WTC11 (cell line): Measurements from ENCODE around the gene SRSF6. TPM values are rescaled to one million over a fixed set of nuclear protein-coding genes. Genes with fewer than 3 reads are reported as not detected.

Experiments
- ATAC-seq: fragments of 200-7000 bp; cut with Tn5 transposase; 2 replicates; pipeline ENCODE4 v1.10.0; 2021; ENCODE audit warnings: mild to moderate bottlenecking, moderate library complexity
- CTCF ChIA-PET: fragments of 300-600 bp; sonication (Branson Sonifier 250); formaldehyde crosslinking; loops from one replicate; lab custom pipeline; 2021; ENCODE audit warnings: antibody characterized with exemption; lab: Charles Lee
- POLR2A ChIA-PET: fragments of 350-600 bp; sonication (Branson Sonifier 250); formaldehyde crosslinking; loops from one replicate; lab custom pipeline; 2021; ENCODE audit warnings: antibody characterized with exemption; lab: Charles Lee
- DNase-seq: peaks from one replicate; pipeline ENCODE4 v3.0.0; 2021; ENCODE audit warnings: low spot score
- H3K27ac Mint-ChIP-seq: 2 replicates; pipeline ENCODE4 v1.8.0; 2021; ENCODE audit warnings: mixed read lengths
- H3K27me3 Mint-ChIP-seq: 2 replicates; pipeline ENCODE4 v1.8.0; 2021; ENCODE audit warnings: low read depth, mild to moderate bottlenecking, moderate library complexity, mixed read lengths
- H3K36me3 Mint-ChIP-seq: 2 replicates; pipeline ENCODE4 v1.8.0; 2021; ENCODE audit warnings: mixed read lengths
- H3K4me1 Mint-ChIP-seq: 2 replicates; pipeline ENCODE4 v1.8.0; 2022; ENCODE audit warnings: mixed read lengths
- H3K4me3 Mint-ChIP-seq: 2 replicates; pipeline ENCODE4 v1.8.0; 2021; ENCODE audit warnings: mild to moderate bottlenecking, moderate library complexity, mixed read lengths
- H3K9me3 Mint-ChIP-seq: 2 replicates; pipeline ENCODE4 v1.8.0; 2021; ENCODE audit warnings: mixed read lengths
- JAZF1 ChIP-seq: fragments of 250-450 bp; sonication (Bioruptor Pico); IDR thresholded peaks from 2 replicates; pipeline ENCODE4 v1.9.0; 2021; ENCODE audit warnings: moderate library complexity, mild to moderate bottlenecking, inconsistent platforms
- KAT7 ChIP-seq: sonication (generic); formaldehyde crosslinking; IDR thresholded peaks from 2 replicates; pipeline ENCODE4 v1.8.1; 2023; ENCODE audit warnings: missing genetic modification reagents, mild to moderate bottlenecking, borderline replicate concordance
- NR1H2 ChIP-seq: sonication (generic); formaldehyde crosslinking; IDR thresholded peaks from 2 replicates; pipeline ENCODE4 v1.9.0; 2021; ENCODE audit warnings: mild to moderate bottlenecking, moderate library complexity, missing genetic modification reagents
- RORB ChIP-seq: fragments of 250-450 bp; sonication (Bioruptor Pico); IDR thresholded peaks from 2 replicates; pipeline ENCODE4 v1.9.0; 2021; ENCODE audit warnings: mild to moderate bottlenecking
- SMAD4 ChIP-seq: sonication (generic); formaldehyde crosslinking; IDR thresholded peaks from 2 replicates; pipeline ENCODE4 v1.8.0; 2022; ENCODE audit warnings: mild to moderate bottlenecking, missing genetic modification reagents
- TEAD4 ChIP-seq: sonication (generic); formaldehyde crosslinking; IDR thresholded peaks from 2 replicates; pipeline ENCODE4 v1.8.0; 2022; ENCODE audit warnings: mild to moderate bottlenecking, missing genetic modification reagents
- ZBTB21 ChIP-seq: sonication (generic); formaldehyde crosslinking; IDR thresholded peaks from 2 replicates; pipeline ENCODE4 v1.8.1; 2023; ENCODE audit warnings: mild to moderate bottlenecking, missing genetic modification reagents, borderline replicate concordance
- ZNF138 ChIP-seq: sonication (generic); formaldehyde crosslinking; conservative IDR thresholded peaks from 2 replicates; pipeline ENCODE4 v1.8.1; 2022; ENCODE audit warnings: mild to moderate bottlenecking, moderate library complexity, missing genetic modification reagents
- ZNF317 ChIP-seq: sonication (generic); formaldehyde crosslinking; IDR thresholded peaks from 2 replicates; pipeline ENCODE4 v1.8.1; 2023; ENCODE audit warnings: low read depth, mild to moderate bottlenecking, moderate library complexity, missing genetic modification reagents, borderline replicate concordance
- ZNF416 ChIP-seq: fragments of 250-450 bp; sonication (Bioruptor Pico); IDR thresholded peaks from 2 replicates; pipeline ENCODE4 v1.9.0; 2021; ENCODE audit warnings: mild to moderate bottlenecking, inconsistent platforms
- total RNA-seq: library from RNA; stranded (reverse); gene quantifications from 3 replicates; pipeline ENCODE4 v1.2.3, GENCODE V29; 2021
- TF ChIP-seq, protein P1 (sequence below): fragments of 200-600 bp; IDR thresholded peaks from 2 replicates; pipeline ENCODE4 v1.8.0; 2022; ENCODE audit warnings: antibody characterized with exemption
- TF ChIP-seq, protein P2 (sequence below): fragments of 250-450 bp; sonication (Bioruptor Pico); IDR thresholded peaks from 2 replicates; pipeline ENCODE4 v2.1.2; 2022; ENCODE audit warnings: mild to moderate bottlenecking, moderate library complexity
- TF ChIP-seq, protein P3 (sequence below): sonication (generic); formaldehyde crosslinking; IDR thresholded peaks from 2 replicates; pipeline ENCODE4 v1.8.1; 2023; ENCODE audit warnings: mild to moderate bottlenecking, missing genetic modification reagents
- TF ChIP-seq, protein P4 (sequence below): sonication (generic); formaldehyde crosslinking; IDR thresholded peaks from 2 replicates; pipeline ENCODE4 v1.8.0; 2023; ENCODE audit warnings: missing genetic modification reagents
- TF ChIP-seq, protein P5 (sequence below): sonication (generic); formaldehyde crosslinking; IDR thresholded peaks from 2 replicates; pipeline ENCODE4 v1.8.1; 2022; ENCODE audit warnings: low read depth, missing genetic modification reagents, borderline replicate concordance
- TF ChIP-seq, protein P6 (sequence below): sonication (generic); formaldehyde crosslinking; conservative IDR thresholded peaks from 2 replicates; pipeline ENCODE4 v1.8.1; 2022; ENCODE audit warnings: mild to moderate bottlenecking, missing genetic modification reagents
- TF ChIP-seq, protein P7 (sequence below): sonication (generic); formaldehyde crosslinking; IDR thresholded peaks from 2 replicates; pipeline ENCODE4 v1.8.1; 2023; ENCODE audit warnings: mild to moderate bottlenecking, missing genetic modification reagents
- TF ChIP-seq, protein P8 (sequence below): sonication (generic); formaldehyde crosslinking; IDR thresholded peaks from 2 replicates; pipeline ENCODE4 v1.8.1; 2023; ENCODE audit warnings: mild to moderate bottlenecking, moderate library complexity, missing genetic modification reagents
- TF ChIP-seq, protein P9 (sequence below): sonication (generic); formaldehyde crosslinking; IDR thresholded peaks from 2 replicates; pipeline ENCODE4 v1.8.0; 2022; ENCODE audit warnings: missing genetic modification reagents

The SRSF6 gene
- total RNA-seq, 1 experiment from 2014 or later = 107 TPM

DNA sequence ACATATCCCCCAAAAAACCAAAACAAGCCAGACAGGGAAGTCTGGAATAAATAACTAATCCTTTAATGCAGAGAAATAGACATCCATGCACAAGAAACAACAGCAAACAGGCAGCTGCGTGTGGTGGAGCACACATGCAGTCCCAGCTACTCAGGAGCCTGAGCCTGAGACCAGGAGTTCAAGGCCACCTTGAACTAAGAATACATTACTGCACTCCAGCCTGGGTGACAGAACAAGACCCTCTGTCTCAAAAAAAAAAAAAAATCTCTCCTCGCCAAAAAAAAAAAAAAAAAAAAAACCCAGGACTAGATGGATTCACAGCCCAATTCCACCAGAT lies 48.2 kb upstream of the SRSF6 start:
- no peak overlapping the region for H3K27ac Mint-ChIP-seq
- TF ChIP-seq, protein P1, sequence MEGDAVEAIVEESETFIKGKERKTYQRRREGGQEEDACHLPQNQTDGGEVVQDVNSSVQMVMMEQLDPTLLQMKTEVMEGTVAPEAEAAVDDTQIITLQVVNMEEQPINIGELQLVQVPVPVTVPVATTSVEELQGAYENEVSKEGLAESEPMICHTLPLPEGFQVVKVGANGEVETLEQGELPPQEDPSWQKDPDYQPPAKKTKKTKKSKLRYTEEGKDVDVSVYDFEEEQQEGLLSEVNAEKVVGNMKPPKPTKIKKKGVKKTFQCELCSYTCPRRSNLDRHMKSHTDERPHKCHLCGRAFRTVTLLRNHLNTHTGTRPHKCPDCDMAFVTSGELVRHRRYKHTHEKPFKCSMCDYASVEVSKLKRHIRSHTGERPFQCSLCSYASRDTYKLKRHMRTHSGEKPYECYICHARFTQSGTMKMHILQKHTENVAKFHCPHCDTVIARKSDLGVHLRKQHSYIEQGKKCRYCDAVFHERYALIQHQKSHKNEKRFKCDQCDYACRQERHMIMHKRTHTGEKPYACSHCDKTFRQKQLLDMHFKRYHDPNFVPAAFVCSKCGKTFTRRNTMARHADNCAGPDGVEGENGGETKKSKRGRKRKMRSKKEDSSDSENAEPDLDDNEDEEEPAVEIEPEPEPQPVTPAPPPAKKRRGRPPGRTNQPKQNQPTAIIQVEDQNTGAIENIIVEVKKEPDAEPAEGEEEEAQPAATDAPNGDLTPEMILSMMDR = no peak; the same call in 1 of the 2 replicates
- TF ChIP-seq RORB (no peak), NR1H2 (CRISPR knock-in tag) (no peak), ZNF317 (CRISPR knock-in tag) (no peak), ZNF138 (CRISPR knock-in tag) (no peak), ZNF416 (CRISPR knock-in tag) (no peak), SMAD4 (CRISPR knock-in tag) (no peak), JAZF1 (no peak), TEAD4 (CRISPR knock-in tag) (no peak)
- TF ChIP-seq, protein P2, sequence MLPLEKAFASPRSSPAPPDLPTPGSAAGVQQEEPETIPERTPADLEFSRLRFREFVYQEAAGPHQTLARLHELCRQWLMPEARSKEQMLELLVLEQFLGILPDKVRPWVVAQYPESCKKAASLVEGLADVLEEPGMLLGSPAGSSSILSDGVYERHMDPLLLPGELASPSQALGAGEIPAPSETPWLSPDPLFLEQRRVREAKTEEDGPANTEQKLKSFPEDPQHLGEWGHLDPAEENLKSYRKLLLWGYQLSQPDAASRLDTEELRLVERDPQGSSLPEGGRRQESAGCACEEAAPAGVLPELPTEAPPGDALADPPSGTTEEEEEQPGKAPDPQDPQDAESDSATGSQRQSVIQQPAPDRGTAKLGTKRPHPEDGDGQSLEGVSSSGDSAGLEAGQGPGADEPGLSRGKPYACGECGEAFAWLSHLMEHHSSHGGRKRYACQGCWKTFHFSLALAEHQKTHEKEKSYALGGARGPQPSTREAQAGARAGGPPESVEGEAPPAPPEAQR (CRISPR knock-in tag) = no peak
- TF ChIP-seq, protein P3, sequence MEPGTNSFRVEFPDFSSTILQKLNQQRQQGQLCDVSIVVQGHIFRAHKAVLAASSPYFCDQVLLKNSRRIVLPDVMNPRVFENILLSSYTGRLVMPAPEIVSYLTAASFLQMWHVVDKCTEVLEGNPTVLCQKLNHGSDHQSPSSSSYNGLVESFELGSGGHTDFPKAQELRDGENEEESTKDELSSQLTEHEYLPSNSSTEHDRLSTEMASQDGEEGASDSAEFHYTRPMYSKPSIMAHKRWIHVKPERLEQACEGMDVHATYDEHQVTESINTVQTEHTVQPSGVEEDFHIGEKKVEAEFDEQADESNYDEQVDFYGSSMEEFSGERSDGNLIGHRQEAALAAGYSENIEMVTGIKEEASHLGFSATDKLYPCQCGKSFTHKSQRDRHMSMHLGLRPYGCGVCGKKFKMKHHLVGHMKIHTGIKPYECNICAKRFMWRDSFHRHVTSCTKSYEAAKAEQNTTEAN (CRISPR knock-in tag) = no peak
- TF ChIP-seq, protein P4, sequence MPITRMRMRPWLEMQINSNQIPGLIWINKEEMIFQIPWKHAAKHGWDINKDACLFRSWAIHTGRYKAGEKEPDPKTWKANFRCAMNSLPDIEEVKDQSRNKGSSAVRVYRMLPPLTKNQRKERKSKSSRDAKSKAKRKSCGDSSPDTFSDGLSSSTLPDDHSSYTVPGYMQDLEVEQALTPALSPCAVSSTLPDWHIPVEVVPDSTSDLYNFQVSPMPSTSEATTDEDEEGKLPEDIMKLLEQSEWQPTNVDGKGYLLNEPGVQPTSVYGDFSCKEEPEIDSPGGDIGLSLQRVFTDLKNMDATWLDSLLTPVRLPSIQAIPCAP (CRISPR knock-in tag) = no peak
- TF ChIP-seq, protein P5, sequence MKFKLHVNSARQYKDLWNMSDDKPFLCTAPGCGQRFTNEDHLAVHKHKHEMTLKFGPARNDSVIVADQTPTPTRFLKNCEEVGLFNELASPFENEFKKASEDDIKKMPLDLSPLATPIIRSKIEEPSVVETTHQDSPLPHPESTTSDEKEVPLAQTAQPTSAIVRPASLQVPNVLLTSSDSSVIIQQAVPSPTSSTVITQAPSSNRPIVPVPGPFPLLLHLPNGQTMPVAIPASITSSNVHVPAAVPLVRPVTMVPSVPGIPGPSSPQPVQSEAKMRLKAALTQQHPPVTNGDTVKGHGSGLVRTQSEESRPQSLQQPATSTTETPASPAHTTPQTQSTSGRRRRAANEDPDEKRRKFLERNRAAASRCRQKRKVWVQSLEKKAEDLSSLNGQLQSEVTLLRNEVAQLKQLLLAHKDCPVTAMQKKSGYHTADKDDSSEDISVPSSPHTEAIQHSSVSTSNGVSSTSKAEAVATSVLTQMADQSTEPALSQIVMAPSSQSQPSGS = no peak
- TF ChIP-seq, protein P6, sequence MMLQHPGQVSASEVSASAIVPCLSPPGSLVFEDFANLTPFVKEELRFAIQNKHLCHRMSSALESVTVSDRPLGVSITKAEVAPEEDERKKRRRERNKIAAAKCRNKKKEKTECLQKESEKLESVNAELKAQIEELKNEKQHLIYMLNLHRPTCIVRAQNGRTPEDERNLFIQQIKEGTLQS (CRISPR knock-in tag) = no peak
- TF ChIP-seq, protein P7, sequence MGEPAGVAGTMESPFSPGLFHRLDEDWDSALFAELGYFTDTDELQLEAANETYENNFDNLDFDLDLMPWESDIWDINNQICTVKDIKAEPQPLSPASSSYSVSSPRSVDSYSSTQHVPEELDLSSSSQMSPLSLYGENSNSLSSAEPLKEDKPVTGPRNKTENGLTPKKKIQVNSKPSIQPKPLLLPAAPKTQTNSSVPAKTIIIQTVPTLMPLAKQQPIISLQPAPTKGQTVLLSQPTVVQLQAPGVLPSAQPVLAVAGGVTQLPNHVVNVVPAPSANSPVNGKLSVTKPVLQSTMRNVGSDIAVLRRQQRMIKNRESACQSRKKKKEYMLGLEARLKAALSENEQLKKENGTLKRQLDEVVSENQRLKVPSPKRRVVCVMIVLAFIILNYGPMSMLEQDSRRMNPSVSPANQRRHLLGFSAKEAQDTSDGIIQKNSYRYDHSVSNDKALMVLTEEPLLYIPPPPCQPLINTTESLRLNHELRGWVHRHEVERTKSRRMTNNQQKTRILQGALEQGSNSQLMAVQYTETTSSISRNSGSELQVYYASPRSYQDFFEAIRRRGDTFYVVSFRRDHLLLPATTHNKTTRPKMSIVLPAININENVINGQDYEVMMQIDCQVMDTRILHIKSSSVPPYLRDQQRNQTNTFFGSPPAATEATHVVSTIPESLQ (CRISPR knock-in tag) = no peak
- no peak overlapping the region for H3K4me3 Mint-ChIP-seq
- peaks cover 17% of the 10 kb centered on the region for H3K27me3 Mint-ChIP-seq
- ATAC-seq (no peak), DNase-seq (no peak)
- ChIA-PET CTCF (interaction anchor here (0.6 to 1.9 kb wide), 22 partner anchors 10 to 1671 kb away, joined by 3 to 10 read pairs (median 4); no protein-coding TSS in a partner anchor), POLR2A (interaction anchor here (1.0 kb wide), 1 partner anchor 45 kb away, joined by 4 read pairs; no protein-coding TSS in a partner anchor)
- H3K36me3 Mint-ChIP-seq = peaks cover 13% of the 10 kb centered on the region
- H3K4me1 Mint-ChIP-seq = no peaks in the 10 kb centered on the region
- peaks cover 21% of the 10 kb centered on the region for H3K9me3 Mint-ChIP-seq

DNA sequence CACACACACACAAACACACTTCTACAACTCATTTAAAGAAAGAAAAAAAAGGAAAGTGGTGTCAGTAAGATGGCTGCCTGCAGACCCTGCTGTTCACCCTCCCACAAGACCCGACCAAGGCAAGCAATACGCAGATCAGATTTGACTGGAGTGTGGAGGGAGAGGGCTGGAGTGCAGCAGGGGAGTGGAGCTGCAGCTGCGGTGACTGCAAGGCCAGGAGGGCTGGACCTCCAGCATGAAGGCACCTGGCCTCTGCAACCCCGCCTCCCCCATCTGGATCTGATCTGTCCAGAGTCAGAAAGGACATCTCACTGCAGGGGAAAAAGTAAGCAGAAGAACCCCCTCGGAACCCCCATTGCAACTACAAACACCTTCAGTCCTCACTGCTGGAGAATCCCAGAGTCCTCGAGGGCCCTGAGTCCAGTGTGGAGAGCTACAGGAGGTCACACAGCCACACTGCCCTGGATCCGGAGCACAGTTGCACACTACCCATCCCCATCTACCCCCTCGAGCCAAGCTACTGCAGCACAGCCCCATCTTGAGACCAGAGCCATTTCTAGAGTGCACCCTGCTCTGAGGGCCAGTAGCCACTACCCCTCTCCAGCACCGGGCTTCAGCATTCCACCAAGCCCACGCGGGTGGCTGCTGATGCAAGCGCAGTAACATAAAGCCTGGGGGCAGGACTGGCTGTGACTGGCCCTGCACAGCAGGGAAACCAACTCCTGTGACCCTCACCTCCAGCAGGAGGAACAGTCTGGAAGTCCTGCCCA lies 41.9 kb upstream of the SRSF6 start:
- Mint-ChIP-seq H3K9me3 (peaks cover 40% of the 10 kb centered on the region), H3K4me1 (no peaks in the 10 kb centered on the region), H3K27ac (no peak overlapping the region), H3K4me3 (no peak overlapping the region), H3K36me3 (peaks cover 25% of the 10 kb centered on the region), H3K27me3 (peaks cover 13% of the 10 kb centered on the region)
- DNase-seq = no peak
- peak; percentile 28 for ATAC-seq
- CTCF ChIA-PET = no interaction called here
- POLR2A ChIA-PET = no interaction called here
- TF ChIP-seq, protein P8, sequence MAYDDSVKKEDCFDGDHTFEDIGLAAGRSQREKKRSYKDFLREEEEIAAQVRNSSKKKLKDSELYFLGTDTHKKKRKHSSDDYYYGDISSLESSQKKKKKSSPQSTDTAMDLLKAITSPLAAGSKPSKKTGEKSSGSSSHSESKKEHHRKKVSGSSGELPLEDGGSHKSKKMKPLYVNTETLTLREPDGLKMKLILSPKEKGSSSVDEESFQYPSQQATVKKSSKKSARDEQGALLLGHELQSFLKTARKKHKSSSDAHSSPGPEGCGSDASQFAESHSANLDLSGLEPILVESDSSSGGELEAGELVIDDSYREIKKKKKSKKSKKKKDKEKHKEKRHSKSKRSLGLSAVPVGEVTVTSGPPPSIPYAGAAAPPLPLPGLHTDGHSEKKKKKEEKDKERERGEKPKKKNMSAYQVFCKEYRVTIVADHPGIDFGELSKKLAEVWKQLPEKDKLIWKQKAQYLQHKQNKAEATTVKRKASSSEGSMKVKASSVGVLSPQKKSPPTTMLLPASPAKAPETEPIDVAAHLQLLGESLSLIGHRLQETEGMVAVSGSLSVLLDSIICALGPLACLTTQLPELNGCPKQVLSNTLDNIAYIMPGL = no peak
- TF ChIP-seq JAZF1 = no peak
- TF ChIP-seq, protein P9, sequence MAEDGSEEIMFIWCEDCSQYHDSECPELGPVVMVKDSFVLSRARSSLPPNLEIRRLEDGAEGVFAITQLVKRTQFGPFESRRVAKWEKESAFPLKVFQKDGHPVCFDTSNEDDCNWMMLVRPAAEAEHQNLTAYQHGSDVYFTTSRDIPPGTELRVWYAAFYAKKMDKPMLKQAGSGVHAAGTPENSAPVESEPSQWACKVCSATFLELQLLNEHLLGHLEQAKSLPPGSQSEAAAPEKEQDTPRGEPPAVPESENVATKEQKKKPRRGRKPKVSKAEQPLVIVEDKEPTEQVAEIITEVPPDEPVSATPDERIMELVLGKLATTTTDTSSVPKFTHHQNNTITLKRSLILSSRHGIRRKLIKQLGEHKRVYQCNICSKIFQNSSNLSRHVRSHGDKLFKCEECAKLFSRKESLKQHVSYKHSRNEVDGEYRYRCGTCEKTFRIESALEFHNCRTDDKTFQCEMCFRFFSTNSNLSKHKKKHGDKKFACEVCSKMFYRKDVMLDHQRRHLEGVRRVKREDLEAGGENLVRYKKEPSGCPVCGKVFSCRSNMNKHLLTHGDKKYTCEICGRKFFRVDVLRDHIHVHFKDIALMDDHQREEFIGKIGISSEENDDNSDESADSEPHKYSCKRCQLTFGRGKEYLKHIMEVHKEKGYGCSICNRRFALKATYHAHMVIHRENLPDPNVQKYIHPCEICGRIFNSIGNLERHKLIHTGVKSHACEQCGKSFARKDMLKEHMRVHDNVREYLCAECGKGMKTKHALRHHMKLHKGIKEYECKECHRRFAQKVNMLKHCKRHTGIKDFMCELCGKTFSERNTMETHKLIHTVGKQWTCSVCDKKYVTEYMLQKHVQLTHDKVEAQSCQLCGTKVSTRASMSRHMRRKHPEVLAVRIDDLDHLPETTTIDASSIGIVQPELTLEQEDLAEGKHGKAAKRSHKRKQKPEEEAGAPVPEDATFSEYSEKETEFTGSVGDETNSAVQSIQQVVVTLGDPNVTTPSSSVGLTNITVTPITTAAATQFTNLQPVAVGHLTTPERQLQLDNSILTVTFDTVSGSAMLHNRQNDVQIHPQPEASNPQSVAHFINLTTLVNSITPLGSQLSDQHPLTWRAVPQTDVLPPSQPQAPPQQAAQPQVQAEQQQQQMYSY = no peak
- TF ChIP-seq KAT7 (CRISPR knock-in tag) = no peak
- TF ChIP-seq ZBTB21 (CRISPR knock-in tag) = no peak
